Measurements from ENCODE around the gene SF3A1. TPM values are rescaled to one million over a fixed set of nuclear protein-coding genes. Genes with fewer than 3 reads are reported as not detected.

The SF3A1 gene
- polyA plus RNA-seq, 3 donors: 137 to 159 (median 156) TPM

DNA sequence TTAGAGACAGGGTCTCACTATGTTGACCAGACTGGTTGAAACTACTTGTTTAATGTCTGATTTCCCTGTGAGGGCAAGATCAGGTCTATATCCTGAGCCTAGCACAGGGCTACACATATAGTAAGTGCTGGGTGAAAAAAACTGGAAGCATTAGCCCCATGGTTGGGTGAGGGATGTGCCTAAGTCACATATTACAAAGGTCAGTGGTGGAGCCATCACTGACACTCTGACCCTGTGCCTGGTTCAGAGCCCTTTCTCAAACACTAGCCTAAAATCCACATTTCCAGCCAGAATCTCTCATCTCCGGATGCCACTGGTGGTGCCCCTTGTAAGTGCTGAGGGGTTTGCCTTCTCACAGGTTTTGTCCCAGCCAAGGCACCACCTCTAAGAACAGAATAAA is 38.9 kb downstream of the SF3A1 start:
- no peak for DNase-seq (ENCODE audit: extremely low read depth in 1 of 11, low read depth in 9 of 11, low spot score in 4 of 11)

- no peak for DNase-seq (ENCODE audit: extremely low read depth in 1 of 11, low read depth in 9 of 11, low spot score in 4 of 11)
Observed at GRCh38 chr22:30315962-30316576, 40.6 kb downstream of the SF3A1 start.

DNA sequence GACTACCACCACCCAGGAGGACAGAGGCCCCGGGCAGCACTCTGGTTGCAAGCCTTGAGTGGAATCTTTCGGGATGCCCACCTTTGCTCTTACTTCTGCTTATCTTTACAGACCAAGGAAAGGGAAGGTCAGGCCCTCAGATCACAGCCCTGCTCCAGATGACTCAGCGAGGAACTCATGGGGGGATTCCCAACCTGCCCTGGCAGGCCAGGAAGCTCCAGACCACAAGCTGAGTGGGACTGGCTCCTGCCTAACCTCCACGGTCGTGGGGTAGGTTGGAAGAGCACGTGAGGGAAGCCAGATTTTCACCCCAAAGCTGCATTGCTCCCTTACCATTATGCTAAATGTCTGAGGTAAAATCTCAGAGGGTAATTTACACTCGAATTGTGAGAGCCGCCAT is 41.8 kb downstream of the SF3A1 start:
- no peak for DNase-seq (ENCODE audit: extremely low read depth in 1 of 11, low read depth in 9 of 11, low spot score in 4 of 11)

DNA sequence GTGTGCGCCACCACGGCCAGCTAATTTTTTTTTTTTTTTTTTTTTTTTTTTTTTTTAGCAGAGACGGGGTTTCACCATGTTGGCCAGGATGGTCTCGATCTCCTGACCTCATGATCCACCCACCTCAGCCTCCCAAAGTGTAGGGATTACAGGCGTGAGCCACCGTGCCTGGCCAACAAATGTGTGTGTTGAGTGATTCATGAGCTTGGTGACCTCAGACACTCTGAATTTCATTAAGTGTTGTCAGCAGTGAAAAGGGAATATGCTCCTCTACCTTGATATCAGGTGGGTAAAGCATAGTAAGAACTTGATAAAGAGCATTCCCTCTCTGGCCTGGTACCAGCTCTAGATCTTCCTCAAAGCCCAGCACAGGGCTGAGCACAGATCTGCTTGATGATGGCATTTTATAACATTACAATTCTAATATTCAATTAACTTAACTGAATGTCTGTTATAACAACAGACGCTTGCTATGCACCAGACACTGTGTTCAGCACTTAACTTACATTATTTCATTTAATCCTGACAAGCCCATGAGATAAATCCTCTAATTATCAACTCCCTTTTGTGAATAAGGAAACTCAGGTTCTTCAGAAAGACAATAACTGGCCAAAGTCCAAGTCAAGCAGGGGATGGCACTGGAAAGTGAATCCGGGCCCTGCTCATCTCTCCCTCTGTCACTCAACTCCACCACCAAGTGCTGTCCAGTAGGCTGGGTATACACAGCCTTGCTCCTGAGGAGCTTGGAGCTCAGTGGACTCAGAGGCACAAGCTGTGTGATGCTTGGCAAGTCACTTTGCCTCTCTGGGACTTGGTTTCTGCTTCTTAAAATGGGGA is 42.9 kb downstream of the SF3A1 start:
- no peak for DNase-seq (ENCODE audit: extremely low read depth in 1 of 11, low read depth in 9 of 11, low spot score in 4 of 11)

GRCh38 chr22:30312053-30312452 is 44.6 kb downstream of the SF3A1 start:
- no peak for DNase-seq (ENCODE audit: extremely low read depth in 1 of 11, low read depth in 9 of 11, low spot score in 4 of 11)

DNA sequence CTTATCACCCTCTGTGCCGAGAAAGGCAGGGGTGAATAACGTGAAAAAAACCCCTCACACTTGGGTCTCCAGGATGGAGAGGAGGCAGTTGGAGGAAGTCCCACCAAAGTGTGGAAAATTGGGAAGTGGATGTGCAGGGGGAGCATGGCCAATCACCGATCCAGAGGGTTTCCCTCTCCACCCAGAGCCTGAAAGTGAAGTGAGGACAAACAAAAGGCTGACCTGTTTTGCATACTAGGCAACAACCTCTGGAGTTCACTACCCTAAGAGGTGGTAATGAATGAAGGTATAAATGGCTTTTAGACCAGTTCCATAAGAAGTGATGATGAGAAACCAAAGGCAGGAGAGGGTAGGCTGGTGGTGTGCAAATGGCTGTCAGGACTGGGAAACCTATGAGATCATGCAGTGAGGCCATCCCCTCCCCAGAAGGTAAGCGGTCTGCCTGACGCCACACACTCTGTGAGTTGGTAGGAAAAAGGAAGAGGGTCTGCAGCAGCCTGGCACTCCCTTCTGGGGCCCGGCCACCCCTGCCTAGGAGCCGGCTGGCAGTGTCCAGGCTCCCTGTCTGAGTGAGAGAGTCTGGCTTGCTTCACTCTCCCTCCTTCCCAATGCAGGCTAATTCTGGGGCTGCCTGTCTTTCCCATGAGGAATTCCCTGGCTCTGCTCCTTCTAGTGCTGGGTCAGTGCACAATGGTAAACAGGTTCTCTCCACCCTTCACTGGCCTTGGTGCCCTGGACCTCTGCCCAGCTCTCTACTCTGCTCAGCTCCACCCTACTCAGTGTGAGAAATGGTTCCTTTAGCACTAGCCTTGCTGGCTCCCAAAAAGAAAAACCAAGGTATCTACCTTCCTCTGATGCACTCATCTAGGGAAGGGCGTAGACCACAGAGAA is 45.6 kb downstream of the SF3A1 start:
- DNase-seq (ENCODE audit: extremely low read depth in 1 of 11, low read depth in 9 of 11, low spot score in 4 of 11): peak in 1 of 11 donors; percentile 68

DNA sequence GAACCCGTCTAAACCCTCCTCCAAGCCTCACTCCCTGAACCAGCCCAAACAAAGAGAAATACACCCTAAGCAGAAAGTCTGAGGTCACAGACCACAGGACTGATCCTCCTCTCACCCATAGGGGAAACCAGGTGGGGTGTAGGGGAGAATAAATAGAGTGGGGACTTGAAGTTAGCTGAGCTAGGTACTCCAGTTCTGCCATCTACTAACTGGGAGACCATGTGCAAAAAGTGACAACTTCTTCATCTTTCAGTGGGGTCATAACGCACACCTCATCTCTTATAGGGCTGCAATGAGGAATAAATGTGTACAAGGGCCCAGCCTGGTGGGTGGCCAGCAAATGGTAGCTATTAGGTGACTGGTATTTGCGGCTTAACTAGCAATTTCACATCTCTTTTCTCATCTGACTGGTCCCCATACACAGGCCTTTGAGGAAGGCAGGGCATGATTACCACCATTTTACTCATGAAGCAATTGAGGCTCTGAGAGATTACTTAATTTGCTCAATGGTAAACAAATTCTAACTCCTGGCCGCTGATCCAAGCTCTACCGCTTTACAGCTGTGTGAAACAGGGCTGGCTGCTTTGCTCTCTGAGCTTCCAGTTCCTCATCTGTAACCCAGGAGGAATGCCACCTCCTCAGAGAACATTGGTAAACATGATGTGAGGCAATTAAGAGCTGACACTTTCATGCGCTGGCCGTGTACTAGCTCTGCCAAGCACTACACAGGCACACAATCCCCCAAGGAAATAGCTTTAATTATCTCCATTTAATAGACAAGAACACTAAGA is 46.5 kb downstream of the SF3A1 start:
- no peak for DNase-seq (ENCODE audit: extremely low read depth in 1 of 11, low read depth in 9 of 11, low spot score in 4 of 11)

DNA sequence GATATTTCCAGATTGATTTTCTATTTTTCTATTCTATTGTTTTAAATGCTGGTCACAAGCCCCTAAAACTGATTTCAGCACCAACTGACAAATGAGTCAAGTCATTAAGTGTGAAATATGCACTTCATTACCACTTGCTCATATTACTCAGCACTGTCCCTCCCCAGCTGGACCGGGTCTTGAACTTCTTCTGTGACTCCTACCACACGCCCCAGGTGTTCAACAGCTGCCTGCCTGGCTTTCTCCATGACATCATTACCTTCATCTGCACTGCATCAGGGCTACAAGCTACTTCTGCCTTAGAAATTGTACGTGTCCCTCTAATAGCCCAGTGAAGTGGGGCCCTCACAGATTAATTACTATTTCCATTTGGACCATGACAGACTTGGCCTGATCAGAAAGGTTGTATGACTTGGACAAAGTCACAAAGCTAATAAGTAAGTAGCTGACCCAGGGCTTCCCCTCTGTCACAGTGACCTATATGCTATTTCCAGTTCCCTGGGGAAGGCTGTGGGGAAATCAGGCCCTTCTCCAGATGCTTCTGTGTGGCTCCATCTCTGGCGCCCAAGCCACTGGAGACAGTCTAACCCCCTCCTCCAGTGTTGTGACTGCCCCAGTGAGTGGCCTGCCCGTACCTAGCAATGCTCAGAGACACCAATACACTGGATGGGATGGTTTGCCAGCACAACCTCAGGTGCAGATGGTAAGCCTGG is 48.0 kb downstream of the SF3A1 start:
- DNase-seq (ENCODE audit: extremely low read depth in 1 of 11, low read depth in 9 of 11, low spot score in 4 of 11): no peak

- DNase-seq (ENCODE audit: extremely low read depth in 1 of 11, low read depth in 9 of 11, low spot score in 4 of 11): no peak
Observed at GRCh38 chr22:30308093-30308492, 48.6 kb downstream of the SF3A1 start.

DNA sequence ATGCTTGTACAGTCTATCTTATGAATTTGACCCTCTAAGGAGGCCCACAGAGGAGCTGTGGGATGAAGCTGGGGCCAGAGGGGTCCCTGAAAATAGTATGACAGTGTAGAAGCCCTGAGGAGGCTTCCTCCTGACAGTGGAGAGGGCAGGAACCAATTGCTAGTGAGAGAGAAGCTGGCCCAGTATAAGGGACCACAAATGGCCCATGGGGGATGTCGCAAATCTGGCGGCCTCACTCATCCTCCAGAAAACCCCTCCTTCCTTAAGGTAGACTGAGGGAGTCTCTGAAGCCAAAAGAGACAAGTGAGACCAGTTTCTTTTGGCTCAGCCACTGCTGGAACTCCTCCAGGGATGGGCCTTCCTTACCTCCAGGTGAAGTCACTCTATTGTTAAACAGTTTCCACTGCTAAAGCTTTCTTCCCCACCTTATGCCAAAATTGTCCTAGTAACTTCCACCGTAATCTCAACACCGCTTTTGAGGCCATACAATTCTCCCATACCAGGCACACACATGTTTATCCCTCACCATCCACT is 49.6 kb downstream of the SF3A1 start:
- DNase-seq (ENCODE audit: extremely low read depth in 1 of 11, low read depth in 9 of 11, low spot score in 4 of 11): no peak

DNA sequence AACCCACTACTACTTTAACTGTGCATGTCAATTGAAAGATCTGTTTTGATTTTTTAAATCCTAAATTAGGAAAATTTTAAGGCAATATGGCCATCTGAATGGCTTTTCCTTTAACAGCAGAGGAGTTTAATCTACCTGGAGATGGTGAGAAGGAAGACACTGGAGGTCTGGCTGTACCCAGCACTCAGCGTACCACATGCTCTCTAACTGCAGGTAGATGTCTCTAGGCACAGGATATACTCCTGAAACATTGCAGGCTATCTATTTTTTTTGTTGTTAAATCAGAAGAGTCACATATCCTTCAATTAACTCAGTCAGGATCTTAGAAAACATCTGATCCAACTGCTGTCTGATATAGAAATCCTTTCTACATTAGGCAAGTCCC is 50.1 kb downstream of the SF3A1 start:
- no peak for DNase-seq (ENCODE audit: extremely low read depth in 1 of 11, low read depth in 9 of 11, low spot score in 4 of 11)

- DNase-seq (ENCODE audit: extremely low read depth in 1 of 11, low read depth in 9 of 11, low spot score in 4 of 11): no peak
Observed at GRCh38 chr22:30305906-30306626, 50.6 kb downstream of the SF3A1 start.

- DNase-seq (ENCODE audit: extremely low read depth in 1 of 11, low read depth in 9 of 11, low spot score in 4 of 11): no peak
Observed at GRCh38 chr22:30305519-30305905, 51.2 kb downstream of the SF3A1 start.

DNA sequence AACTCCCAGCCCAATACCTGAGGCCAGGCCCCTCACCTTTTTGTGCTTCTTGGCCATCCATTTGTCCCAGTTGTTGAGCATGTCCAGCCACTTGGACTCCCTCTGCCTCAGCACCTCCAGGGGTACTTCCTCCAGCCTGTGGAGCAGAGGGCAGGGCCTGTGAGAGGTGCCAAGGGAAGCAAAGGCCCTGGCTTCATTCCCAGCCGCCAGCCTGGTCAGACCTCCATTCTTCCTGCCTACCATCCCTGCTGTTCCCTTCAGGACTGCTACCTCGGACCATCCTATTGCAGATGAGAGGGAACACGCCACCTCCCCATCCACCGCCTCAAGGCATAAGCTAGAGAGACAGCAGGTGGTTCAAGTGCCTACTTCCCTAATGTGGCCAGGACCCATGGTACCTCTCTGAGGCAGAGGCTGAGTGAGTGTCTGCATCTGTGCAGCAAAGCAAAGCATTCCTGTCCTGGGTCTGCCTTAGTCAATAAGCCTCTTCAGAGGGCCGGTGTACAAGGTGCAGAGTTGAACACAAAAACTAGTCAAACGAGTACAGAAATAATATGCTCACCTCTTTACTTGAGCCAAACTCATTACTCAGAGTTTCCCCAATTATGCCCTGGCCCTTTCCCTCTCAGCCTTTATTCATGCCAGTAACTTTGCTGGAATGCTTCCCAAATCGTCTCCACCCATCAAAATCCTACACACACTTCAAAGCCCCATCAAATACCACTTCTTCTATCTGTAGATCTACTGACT is 52.0 kb downstream of the SF3A1 start:
- DNase-seq (ENCODE audit: extremely low read depth in 1 of 11, low read depth in 9 of 11, low spot score in 4 of 11): no peak

GRCh38 chr22:30302810-30303138 is 53.9 kb downstream of the SF3A1 start:
- DNase-seq (ENCODE audit: extremely low read depth in 1 of 11, low read depth in 9 of 11, low spot score in 4 of 11): no peak

DNA sequence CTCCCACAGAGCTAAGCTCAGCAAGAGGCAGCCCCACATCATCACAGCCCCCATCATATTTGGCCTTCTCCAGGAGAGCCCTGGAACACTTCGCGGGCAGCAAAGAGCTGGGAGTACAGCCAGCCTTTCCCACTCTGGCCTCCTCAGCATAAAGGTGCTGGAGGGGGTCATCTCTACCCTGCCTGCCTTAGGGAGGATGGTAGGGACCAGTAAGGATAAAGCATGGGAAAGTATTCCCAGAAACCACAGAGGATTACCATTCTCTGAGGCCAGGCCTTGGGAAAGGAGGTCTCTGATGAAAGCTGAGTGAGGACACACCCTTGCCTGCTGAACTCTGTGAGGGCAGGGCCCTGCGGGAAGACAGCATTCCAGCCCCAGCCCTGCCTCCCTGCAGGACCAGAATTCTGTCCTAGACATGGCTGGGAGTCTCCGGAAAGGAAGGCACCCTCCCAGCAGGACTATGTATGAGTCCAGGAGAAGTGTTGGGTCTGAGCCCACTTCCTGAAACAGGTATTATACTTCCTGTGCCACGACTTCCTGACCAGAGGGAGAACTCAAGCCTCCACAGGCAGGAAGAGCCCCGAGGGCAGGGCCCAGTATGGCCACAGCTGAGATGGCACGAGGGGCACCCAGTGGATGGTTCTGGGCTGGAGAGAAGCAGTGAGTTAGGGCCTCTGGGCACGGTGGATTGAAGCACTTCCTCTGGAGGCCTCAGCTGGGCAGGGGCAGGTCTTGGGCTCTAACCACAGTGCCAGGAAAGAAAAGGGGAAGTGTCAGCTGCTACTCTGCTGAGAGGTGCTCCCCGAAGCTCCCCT is 54.5 kb downstream of the SF3A1 start:
- DNase-seq (ENCODE audit: extremely low read depth in 1 of 11, low read depth in 9 of 11, low spot score in 4 of 11): no peak
